ENCODE data around the gene RILPL2. TPM values are rescaled to one million over a fixed set of nuclear protein-coding genes. Genes with fewer than 3 reads are reported as not detected.

Gene RILPL2
- polyA plus RNA-seq, 3 donors = 19.3 to 25.1 (median 21.0) TPM

DNA sequence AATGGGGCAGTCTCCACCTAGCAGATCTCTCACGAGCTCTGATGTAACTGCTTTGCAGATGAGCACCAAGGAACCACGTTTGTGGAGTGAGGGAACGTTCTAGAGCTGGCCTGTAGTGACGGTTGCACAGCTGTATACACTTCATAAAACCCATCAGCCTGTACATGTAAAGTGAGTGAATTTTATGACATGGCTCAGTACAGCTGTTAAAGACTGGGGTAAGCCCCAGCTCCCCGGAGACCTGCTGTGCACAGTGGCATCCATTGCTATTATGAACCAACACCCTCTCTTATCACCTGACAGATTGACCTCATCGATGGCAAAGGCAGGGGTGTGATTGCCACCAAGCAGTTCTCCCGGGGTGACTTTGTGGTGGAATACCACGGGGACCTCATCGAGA lies 31.9 kb downstream of the RILPL2 start:
- Histone ChIP-seq H2AFZ (ENCODE audit: insufficient read depth, low read depth, low read length, poor library complexity, severe bottlenecking) (no peak overlapping the region), H3K36me3 (replicated peaks in 1 of 2; ENCODE audit: control insufficient read depth in 1 of 2, insufficient read depth in 2 of 2, low read length in 2 of 2) (peaks cover 52 to 67% of the 10 kb centered on the region in 2 donors), H3K27me3 (ENCODE audit: control insufficient read depth in 2 of 2, insufficient read depth in 2 of 2, low read length in 2 of 2) (no peaks in the 10 kb centered on the region), H3K4me2 (replicated peaks; ENCODE audit: extremely low read depth, low read length, poor library complexity, severe bottlenecking) (no peak overlapping the region), H3K27ac (ENCODE audit: low read depth in 1 of 2, low read length in 2 of 2) (no peak overlapping the region), H3K79me2 (ENCODE audit: insufficient read depth, low read length) (peaks cover 27% of the 10 kb centered on the region), H3K9me3 (replicated peaks in 1 of 2; ENCODE audit: control insufficient read depth in 1 of 2, insufficient read depth in 1 of 2, low read length in 2 of 2) (no peaks in the 10 kb centered on the region), H3K9ac (ENCODE audit: insufficient read depth, low read length, poor library complexity, severe bottlenecking) (no peak overlapping the region), H3K4me1 (ENCODE audit: control insufficient read depth in 1 of 2, insufficient read depth in 2 of 2, low read length in 2 of 2) (peaks cover 0 to 15% of the 10 kb centered on the region in 2 donors), H4K20me1 (ENCODE audit: insufficient read depth, low read length) (peaks cover 48% of the 10 kb centered on the region), H3K4me3 (replicated peaks in 1 of 3; ENCODE audit: low read depth in 2 of 3, low read length in 3 of 3) (no peak overlapping the region)
- peaks cover 52 to 75% of the 10 kb centered on the region in 2 donors for H3K36me3 Mint-ChIP-seq
- no peaks in the 10 kb centered on the region for H3K9me3 Mint-ChIP-seq
- intact Hi-C loops (cut with micrococcal nuclease) = no loop called here
- 85% methylated on average over 4 of the region's 9 CpGs for WGBS (ENCODE audit: insufficient coverage)
- H3K4me3 Mint-ChIP-seq = no peak overlapping the region
- no peak for DNase-seq
- H3K4me1 Mint-ChIP-seq = no peaks in the 10 kb centered on the region
- peaks cover 0 to 2% (median 1%) of the 10 kb centered on the region in 3 donors for H3K27me3 Mint-ChIP-seq (ENCODE audit: low read depth in 3 of 3)
- TF ChIP-seq, protein P1, sequence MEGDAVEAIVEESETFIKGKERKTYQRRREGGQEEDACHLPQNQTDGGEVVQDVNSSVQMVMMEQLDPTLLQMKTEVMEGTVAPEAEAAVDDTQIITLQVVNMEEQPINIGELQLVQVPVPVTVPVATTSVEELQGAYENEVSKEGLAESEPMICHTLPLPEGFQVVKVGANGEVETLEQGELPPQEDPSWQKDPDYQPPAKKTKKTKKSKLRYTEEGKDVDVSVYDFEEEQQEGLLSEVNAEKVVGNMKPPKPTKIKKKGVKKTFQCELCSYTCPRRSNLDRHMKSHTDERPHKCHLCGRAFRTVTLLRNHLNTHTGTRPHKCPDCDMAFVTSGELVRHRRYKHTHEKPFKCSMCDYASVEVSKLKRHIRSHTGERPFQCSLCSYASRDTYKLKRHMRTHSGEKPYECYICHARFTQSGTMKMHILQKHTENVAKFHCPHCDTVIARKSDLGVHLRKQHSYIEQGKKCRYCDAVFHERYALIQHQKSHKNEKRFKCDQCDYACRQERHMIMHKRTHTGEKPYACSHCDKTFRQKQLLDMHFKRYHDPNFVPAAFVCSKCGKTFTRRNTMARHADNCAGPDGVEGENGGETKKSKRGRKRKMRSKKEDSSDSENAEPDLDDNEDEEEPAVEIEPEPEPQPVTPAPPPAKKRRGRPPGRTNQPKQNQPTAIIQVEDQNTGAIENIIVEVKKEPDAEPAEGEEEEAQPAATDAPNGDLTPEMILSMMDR (IDR thresholded peaks at IDR 0.05) = no peak
- H3K27ac Mint-ChIP-seq = peak overlapping the region in 2 of 7 donors; percentile 25 to 59

DNA sequence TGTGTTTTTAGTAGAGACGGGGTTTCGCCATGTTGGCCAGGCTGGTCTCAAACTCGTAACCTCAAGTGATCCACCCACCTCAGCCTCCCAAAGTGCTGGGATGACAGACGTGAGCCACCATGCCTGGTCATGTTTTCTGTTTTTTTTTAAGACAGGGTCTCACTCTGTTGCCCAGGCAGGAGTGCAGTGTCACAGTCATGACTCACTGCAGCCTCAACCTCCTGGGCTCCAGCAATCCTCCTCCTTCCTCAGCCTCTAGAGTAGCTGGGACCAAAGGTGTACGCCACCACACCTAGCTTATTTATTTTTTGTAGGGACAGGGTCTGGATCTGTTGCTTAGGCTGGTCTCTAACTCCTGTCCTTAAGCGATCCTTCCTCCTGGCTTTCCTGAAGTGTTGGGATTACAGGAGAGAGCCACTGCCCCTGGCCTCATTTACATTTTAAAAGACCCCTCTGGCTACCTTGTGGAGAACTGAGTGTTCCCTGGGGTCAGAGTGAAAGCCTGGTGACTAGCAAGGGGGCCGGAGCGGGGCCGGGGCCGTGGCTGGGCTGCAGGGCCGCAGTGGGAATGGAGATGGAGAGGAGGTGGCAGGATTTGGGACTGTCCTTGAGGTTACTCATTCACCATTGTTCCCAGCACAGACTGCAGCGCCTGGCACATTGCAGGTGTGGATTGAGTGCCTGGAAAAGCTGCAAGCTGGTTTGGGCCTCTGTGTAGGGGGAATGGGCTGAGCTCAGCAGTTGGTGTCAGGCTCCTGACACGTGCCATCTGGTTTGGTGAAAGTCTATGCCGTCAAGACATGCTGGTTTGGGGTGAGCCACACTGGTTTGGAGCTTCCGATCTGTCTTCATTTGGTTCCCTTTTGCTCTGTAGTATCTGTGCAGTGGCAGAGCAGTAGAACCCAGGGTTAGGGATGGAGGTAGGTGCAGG lies 34.5 kb downstream of the RILPL2 start:
- Mint-ChIP-seq H3K9me3 (no peaks in the 10 kb centered on the region), H3K36me3 (peaks cover 54 to 75% of the 10 kb centered on the region in 2 donors), H3K27ac (peak overlapping the region in 3 of 7 donors; percentile 3 to 58 (median 38)), H3K4me3 (no peak overlapping the region), H3K27me3 (ENCODE audit: low read depth in 3 of 3) (peaks cover 0 to 1% (median 0%) of the 10 kb centered on the region in 3 donors), H3K4me1 (no peaks in the 10 kb centered on the region)
- no peaks in the 10 kb centered on the region for H3K9me3 ChIP-seq (replicated peaks in 1 of 2; ENCODE audit: control insufficient read depth in 1 of 2, insufficient read depth in 1 of 2, low read length in 2 of 2)
- H3K4me3 ChIP-seq (replicated peaks in 1 of 3; ENCODE audit: low read depth in 2 of 3, low read length in 3 of 3) = no peak overlapping the region
- TF ChIP-seq, protein P1 (IDR thresholded peaks at IDR 0.05) = no peak
- H3K4me1 ChIP-seq (ENCODE audit: control insufficient read depth in 1 of 2, insufficient read depth in 2 of 2, low read length in 2 of 2) = peaks cover 0 to 15% of the 10 kb centered on the region in 2 donors
- H3K36me3 ChIP-seq (replicated peaks in 1 of 2; ENCODE audit: control insufficient read depth in 1 of 2, insufficient read depth in 2 of 2, low read length in 2 of 2) = peaks cover 56 to 75% of the 10 kb centered on the region in 2 donors
- intact Hi-C loops (cut with micrococcal nuclease) = no loop called here
- no peak overlapping the region for H3K4me2 ChIP-seq (replicated peaks; ENCODE audit: extremely low read depth, low read length, poor library complexity, severe bottlenecking)
- 88% methylated on average over 7 of the region's 15 CpGs for WGBS (ENCODE audit: insufficient coverage)
- H4K20me1 ChIP-seq (ENCODE audit: insufficient read depth, low read length) = peaks cover 66% of the 10 kb centered on the region
- H2AFZ ChIP-seq (ENCODE audit: insufficient read depth, low read depth, low read length, poor library complexity, severe bottlenecking) = no peak overlapping the region
- no peak overlapping the region for H3K9ac ChIP-seq (ENCODE audit: insufficient read depth, low read length, poor library complexity, severe bottlenecking)
- H3K27me3 ChIP-seq (ENCODE audit: control insufficient read depth in 2 of 2, insufficient read depth in 2 of 2, low read length in 2 of 2) = no peaks in the 10 kb centered on the region
- H3K79me2 ChIP-seq (ENCODE audit: insufficient read depth, low read length) = peaks cover 52% of the 10 kb centered on the region
- H3K27ac ChIP-seq (ENCODE audit: low read depth in 1 of 2, low read length in 2 of 2) = no peak overlapping the region
- no peak for DNase-seq

Data from CD14-positive monocyte (primary cell).